ENCODE data around the gene BBX.

- TF ChIP-seq, protein P1, sequence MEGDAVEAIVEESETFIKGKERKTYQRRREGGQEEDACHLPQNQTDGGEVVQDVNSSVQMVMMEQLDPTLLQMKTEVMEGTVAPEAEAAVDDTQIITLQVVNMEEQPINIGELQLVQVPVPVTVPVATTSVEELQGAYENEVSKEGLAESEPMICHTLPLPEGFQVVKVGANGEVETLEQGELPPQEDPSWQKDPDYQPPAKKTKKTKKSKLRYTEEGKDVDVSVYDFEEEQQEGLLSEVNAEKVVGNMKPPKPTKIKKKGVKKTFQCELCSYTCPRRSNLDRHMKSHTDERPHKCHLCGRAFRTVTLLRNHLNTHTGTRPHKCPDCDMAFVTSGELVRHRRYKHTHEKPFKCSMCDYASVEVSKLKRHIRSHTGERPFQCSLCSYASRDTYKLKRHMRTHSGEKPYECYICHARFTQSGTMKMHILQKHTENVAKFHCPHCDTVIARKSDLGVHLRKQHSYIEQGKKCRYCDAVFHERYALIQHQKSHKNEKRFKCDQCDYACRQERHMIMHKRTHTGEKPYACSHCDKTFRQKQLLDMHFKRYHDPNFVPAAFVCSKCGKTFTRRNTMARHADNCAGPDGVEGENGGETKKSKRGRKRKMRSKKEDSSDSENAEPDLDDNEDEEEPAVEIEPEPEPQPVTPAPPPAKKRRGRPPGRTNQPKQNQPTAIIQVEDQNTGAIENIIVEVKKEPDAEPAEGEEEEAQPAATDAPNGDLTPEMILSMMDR (IDR thresholded peaks at IDR 0.05; ENCODE audit: borderline replicate concordance, extremely low read depth, low read length, poor library complexity, severe bottlenecking), result no peak
- no peak for TF ChIP-seq EZH2 (IDR thresholded peaks at IDR 0.05; ENCODE audit: borderline replicate concordance, low read depth, low read length, severe bottlenecking)
These were observed 332.0 kb downstream of the BBX start for GRCh38 chr3:107854733-107855132.

Data from DND-41 (cell line).